Measurements from ENCODE around the gene TMEM163. TPM values are rescaled to one million over a fixed set of nuclear protein-coding genes. Genes with fewer than 3 reads are reported as not detected.

TMEM163 gene
- total and polyA plus RNA-seq, 8 donors = 3.9 to 48.4 (median 14.0) TPM

DNA sequence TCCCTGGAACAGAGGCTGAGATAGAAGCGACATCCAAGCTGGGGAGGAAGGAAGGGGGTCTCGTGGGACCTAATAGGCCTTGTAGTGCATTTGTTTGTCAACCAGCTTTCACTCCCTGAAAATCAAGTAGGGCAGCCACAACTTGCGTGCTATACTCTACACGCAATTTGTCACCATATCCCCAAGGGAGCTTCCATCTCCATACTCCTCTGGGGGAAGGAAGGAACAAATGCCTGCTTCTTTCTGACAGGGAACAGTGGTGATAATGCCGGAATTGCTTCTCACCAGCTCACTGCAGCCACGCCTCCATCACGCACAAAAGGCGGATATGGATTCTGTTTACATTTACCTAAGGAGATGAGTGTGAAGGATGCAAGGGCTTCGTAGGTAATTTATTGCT lies 213.4 kb downstream of the TMEM163 start:
- intact Hi-C loops (cut with DNase I) = no loop called here
- Histone ChIP-seq H3K9me3 (no peaks in the 10 kb centered on the region), H3K36me3 (no peaks in the 10 kb centered on the region), H3K4me1 (no peaks in the 10 kb centered on the region), H3K4me3 (no peak overlapping the region), H3K27ac (no peak overlapping the region), H3K27me3 (no peaks in the 10 kb centered on the region)
- ATAC-seq (no peak), DNase-seq (no peak)
- TF ChIP-seq, protein P1, sequence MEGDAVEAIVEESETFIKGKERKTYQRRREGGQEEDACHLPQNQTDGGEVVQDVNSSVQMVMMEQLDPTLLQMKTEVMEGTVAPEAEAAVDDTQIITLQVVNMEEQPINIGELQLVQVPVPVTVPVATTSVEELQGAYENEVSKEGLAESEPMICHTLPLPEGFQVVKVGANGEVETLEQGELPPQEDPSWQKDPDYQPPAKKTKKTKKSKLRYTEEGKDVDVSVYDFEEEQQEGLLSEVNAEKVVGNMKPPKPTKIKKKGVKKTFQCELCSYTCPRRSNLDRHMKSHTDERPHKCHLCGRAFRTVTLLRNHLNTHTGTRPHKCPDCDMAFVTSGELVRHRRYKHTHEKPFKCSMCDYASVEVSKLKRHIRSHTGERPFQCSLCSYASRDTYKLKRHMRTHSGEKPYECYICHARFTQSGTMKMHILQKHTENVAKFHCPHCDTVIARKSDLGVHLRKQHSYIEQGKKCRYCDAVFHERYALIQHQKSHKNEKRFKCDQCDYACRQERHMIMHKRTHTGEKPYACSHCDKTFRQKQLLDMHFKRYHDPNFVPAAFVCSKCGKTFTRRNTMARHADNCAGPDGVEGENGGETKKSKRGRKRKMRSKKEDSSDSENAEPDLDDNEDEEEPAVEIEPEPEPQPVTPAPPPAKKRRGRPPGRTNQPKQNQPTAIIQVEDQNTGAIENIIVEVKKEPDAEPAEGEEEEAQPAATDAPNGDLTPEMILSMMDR (IDR thresholded peaks at IDR 0.05) = no peak

DNA sequence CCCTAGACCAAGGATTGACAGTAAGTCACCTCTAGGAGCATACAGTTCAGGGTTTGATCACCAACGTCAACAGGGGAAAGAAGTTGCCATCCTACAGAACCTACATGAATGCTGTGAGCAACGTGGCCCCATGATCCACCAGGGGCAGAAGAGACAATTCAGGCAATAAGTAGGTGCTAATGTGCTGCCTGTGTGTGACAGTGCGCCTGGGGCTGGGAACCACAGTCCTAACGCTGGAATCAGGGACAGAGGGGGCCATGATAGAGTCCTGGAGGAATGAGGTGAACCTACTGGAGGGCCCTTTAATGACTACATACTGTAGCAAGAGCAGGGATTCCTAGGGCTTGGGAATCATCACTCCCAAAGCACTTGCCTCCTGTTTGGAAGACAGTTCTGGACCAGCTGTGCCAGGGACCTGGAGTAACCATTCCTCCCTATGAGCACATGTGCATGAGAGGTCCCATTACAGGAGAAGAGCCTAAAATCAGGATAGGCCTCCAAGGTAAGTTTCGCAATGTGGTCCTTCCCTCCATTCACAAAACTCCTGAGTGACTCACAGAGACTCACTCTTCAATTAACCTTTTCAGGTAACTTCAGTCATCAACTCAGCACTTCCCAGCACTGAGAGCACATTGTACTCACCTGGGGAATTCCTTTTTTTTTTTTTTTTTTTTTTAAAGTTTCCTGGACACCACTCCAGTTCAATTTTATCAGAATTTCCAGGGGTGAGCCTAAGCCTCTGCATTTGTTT lies 214.0 kb downstream of the TMEM163 start:
- no peaks in the 10 kb centered on the region for H3K36me3 ChIP-seq
- no peaks in the 10 kb centered on the region for H3K27me3 ChIP-seq
- no peak overlapping the region for H3K27ac ChIP-seq
- ATAC-seq = peak; percentile 64
- no peaks in the 10 kb centered on the region for H3K9me3 ChIP-seq
- no peak for DNase-seq
- intact Hi-C loops (cut with DNase I) = no loop called here
- H3K4me3 ChIP-seq = no peak overlapping the region
- H3K4me1 ChIP-seq = no peaks in the 10 kb centered on the region
- TF ChIP-seq, protein P1 (IDR thresholded peaks at IDR 0.05) = no peak

DNA sequence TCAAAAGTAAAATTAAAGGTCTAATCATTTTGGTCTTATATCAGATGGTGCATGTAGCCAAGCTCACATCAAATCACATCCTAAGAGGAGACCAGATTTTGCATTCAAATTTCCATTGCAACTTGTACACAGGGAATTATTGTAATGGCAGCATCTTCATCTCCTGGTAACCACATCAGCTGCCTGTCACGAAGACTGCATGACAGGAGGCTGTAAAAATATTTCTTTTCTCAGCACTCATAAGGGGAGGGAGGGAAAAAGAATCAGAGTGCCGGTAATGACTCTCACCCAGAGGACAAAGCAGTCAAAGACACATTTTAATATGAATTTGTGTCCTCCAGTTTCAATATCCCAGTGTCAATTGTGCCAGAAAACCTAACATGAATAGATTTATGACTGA lies 216.7 kb downstream of the TMEM163 start:
- Histone ChIP-seq H3K27me3 (no peaks in the 10 kb centered on the region), H3K9me3 (no peaks in the 10 kb centered on the region), H3K36me3 (no peaks in the 10 kb centered on the region), H3K27ac (no peak overlapping the region), H3K4me3 (no peak overlapping the region), H3K4me1 (no peaks in the 10 kb centered on the region)
- DNase-seq (no peak), ATAC-seq (no peak)
- TF ChIP-seq, protein P1 (IDR thresholded peaks at IDR 0.05) = no peak
- intact Hi-C loops (cut with DNase I) = no loop called here

DNA sequence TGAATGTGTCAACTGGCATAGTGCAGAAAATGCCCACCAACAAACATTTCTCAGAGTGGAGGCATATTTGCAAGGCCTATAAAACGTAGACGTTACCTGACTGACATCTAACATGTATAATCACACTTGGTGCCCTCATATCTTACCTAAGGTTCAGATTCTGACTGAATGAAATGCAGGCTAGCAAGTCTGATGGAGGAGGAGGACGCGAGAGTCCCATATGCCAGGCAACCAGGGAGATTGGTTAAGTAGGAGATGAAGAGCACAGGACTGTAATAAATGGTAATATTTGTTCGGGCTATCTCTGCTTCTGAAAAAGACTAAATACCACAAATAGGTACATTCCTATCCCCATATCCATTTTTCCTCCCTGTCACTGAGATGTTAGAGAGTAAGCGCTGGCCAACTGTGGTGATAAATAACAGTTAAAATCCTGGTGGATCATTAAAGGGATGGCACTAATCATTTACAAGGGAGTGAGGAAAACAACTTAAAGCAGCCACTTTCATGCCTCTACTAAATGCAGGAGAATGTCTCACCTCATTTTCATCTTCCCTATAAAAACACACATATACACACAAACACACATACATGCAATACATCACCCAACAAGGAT lies 217.2 kb downstream of the TMEM163 start:
- TF ChIP-seq, protein P1 (IDR thresholded peaks at IDR 0.05) = no peak
- H3K27ac ChIP-seq = no peak overlapping the region

DNA sequence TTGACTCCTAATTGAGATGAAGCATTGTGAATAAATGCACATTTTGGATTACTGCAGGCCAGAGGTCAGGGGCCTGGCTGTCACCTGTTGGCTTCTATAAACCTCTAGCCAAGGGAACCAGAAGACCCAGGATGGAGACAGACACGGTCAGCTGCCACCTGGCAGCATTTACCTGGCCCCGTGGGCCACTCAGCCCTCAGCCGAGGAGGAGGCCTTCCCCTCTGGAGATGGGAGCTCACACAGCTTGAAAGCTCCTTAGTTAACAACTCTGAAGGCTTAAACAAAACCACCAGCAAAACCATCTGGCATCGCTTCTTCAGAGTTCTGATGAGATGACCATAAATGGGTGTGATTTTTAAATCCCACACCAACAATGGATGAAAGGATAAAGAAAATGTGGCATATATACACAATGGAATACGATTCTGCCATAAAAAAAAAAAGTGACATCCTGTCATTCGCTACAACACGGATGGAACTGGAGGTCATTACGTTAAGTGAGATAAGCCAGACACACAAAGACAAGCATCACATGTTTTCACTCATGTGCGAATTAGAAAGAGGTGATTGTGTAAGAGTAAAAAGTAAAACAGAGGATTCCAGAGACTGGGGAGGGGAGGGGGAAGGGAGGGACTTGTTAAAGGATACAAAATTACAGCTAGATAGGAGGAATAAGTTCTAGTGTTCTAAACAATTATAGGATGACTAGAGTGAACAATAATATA lies 218.4 kb downstream of the TMEM163 start:
- intact Hi-C loops (cut with DNase I) = no loop called here
- DNase-seq = no peak
- H3K4me3 ChIP-seq = no peak overlapping the region
- no peaks in the 10 kb centered on the region for H3K4me1 ChIP-seq
- no peaks in the 10 kb centered on the region for H3K9me3 ChIP-seq
- no peak overlapping the region for H3K27ac ChIP-seq
- TF ChIP-seq, protein P1 (IDR thresholded peaks at IDR 0.05) = no peak
- H3K27me3 ChIP-seq = no peaks in the 10 kb centered on the region
- no peak for ATAC-seq
- H3K36me3 ChIP-seq = no peaks in the 10 kb centered on the region

More for the DNA sequence above, 217.2 kb downstream of the TMEM163 start:
- Histone ChIP-seq H3K4me1 (no peaks in the 10 kb centered on the region), H3K4me3 (no peak overlapping the region), H3K27me3 (no peaks in the 10 kb centered on the region), H3K36me3 (no peaks in the 10 kb centered on the region), H3K9me3 (no peaks in the 10 kb centered on the region)
- intact Hi-C loops (cut with DNase I) = no loop called here
- ATAC-seq = no peak
- no peak for DNase-seq

All from left lung (tissue), 10 donors.